Stimulated activated CD8-positive, alpha-beta memory T cell treated with anti-CD3 and anti-CD28 coated beads, Interleukin-15, amount 100 ng/mL, for 48 hours (primary cell): ENCODE data around the gene ARHGEF17.

Experiments
- DNase-seq, 2 donors: peaks; one replicate each; pipeline ENCODE4 v3.0.0-alpha.2; 2020; ENCODE audit warnings: low read depth in 2 of 2

Gene ARHGEF17

GRCh38 chr11:73314117-73314961 is 6.3 kb downstream of the ARHGEF17 start:
- DNase-seq, result no peak

- DNase-seq, result no peak
These were observed 7.4 kb downstream of the ARHGEF17 start for GRCh38 chr11:73315293-73316020.

GRCh38 chr11:73316422-73316821 is 8.3 kb downstream of the ARHGEF17 start:
- DNase-seq, result no peak

DNA sequence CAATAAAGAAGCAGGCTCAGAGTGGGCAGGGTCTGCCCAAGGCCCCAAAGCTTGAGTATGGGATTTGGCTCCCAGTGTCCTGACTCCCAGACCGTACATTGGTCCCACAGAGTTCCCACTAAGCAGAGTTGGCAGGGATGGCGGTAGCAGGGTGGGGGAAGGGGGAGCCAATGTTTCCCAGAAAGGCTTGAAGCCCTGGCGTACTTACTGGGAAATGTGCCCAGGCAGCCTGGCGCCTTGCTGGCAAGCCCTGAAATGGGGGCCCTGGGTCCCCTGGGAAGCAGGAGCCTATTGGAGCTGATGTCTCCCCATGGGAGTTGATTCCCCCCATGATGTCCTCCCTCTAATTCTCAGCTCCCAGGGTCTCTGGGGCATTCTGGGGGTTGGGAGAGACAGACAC is 9.3 kb downstream of the ARHGEF17 start:
- DNase-seq, result no peak

DNA sequence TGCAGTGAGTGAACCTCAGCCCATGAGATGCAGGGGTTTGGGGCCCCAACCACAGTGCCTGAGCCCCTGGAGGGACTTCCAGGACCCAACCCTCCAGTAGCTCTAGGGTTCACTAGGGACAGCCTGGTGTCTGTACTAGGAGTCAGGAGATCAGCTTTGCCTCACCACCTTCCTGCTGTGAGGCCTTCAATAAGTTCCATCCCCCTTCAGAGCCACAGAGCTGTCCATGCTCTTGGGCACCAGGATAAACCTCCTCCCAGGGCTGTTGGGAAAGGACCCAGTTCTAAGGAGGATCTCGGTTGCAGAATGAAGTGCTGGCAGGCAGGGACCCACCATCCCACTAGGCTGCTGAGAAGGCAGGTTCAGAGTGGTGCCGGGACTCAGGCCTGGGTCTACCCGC is 9.7 kb downstream of the ARHGEF17 start:
- DNase-seq, result no peak

- no peak for DNase-seq
These were observed 10.5 kb downstream of the ARHGEF17 start for GRCh38 chr11:73318501-73319011.

DNA sequence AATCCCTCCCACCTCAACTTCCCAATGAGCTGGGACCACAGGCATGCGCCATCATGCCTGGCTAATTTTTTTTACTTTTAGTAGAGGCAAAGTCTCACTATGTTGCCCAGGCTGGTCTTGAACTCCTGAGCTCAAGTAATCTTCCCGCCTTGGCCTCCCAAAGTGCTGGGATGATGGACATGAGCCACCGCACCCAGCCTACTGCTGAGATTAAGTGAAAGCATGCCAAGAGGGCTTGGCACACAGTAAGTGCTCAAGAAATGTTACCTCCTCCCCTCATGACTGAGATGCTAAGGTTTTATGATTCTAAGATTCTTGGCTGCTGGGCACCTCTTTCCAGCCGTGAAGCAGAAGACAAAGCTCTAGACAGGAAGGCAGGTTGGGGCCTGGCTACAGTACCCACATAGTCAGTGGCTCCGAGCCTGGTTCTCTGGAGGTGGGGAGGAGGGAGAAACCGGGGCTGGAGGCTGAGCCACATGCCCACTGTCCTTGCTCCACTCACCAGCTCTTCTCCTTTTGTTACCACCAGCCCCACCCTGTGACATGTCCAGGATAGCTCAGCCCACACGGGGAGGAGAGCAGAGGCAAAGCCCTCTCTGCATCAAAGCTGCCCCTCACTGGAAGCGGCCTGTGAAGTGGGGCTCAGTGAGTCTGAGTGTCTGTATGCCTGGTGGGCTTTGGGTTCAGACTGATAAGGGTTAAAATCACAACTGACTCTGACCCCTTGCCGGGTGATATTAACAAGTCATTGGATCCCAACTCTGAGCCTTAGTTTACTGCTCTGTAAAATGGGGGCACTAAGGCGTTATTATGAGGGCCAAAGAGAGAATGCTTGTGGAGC is 12.9 kb downstream of the ARHGEF17 start:
- DNase-seq, result no peak

GRCh38 chr11:73321604-73322381 is 13.7 kb downstream of the ARHGEF17 start:
- no peak for DNase-seq

DNA sequence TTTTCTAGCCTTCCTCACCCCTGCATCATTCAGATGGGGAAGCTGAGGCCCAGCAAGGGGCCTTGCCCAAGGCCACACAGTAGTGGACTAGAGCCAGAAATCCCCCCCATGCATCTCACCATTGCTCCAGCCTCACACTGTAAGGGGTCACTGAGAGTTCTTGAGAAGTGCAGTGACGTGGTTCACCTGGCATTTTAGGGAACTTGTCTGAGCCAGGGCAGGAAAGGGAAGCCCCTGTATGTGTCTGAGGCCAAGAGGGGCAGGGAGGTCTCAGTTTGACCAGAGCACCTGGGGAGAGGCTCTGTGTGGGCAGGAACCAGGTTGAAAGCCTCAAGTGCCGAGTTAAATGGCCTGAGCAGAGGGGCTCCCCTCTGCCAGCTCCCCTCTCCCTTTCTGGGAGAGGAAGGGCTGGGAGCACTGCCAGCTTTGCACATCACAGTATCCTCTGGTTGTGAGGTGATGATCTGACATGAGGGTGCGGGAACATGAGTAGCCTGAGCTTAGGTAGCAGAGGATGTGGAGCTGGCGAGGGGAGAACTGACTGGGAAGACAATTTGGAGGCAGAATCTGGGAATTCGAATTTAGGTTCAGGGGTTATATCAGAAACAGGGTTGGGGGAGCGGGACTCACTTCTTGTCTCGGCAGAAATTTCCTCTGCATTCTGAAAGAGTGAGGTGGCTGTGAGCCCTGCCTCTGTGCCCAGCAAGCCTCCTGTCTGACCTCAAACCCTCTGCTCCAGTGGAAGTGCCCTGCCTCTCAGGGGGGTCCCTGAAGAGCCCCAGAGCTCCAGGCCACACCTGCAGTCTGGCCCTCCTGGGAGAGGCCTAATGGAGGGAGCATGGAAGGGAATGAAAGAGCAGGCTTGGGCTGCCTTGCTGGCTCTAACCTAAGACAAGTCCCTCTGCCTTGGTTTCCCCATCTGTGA is 14.6 kb downstream of the ARHGEF17 start:
- DNase-seq, result no peak

DNA sequence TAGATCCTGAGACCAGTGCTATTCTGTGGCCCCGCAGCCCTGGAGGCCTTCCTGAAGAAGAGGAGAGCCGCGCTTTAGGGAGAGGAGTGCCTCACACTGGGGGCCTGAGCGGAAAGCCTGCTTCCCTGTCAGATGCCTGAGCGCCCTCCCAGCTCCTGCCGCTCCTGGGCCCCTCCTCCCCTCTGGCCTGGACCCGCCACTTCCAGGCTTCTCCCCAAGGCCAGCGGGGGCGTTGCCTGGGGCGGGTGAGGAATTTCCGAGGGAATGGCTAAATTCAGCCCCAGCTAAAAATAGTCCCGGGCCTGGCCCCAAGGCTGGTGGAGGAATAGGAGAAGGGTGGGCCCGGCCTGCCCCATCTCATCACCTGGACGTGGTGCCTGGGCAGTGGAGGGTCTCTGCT is 15.4 kb downstream of the ARHGEF17 start:
- no peak for DNase-seq

DNA sequence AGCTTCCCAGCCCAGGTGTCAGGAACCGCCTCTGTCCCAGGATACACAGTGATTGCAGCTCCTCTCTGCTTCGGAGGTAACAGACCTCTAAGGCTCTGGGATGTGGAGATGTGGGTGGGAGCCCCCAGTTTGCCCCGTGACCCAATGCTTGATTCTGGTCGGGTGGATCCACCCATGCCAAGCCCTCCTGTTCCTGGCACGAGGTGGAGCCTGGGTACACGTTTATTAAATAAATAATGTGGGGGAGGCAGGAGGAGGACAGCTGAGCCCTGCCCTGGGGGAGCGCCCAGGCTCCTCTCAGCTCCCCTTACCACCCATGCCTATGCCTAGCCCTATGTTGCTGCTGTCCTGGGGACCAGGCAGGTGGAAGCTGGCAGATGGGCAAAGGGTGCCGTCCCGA is 16.0 kb downstream of the ARHGEF17 start:
- no peak for DNase-seq

- no peak for DNase-seq
These were observed 16.6 kb downstream of the ARHGEF17 start for GRCh38 chr11:73324665-73325035.

DNA sequence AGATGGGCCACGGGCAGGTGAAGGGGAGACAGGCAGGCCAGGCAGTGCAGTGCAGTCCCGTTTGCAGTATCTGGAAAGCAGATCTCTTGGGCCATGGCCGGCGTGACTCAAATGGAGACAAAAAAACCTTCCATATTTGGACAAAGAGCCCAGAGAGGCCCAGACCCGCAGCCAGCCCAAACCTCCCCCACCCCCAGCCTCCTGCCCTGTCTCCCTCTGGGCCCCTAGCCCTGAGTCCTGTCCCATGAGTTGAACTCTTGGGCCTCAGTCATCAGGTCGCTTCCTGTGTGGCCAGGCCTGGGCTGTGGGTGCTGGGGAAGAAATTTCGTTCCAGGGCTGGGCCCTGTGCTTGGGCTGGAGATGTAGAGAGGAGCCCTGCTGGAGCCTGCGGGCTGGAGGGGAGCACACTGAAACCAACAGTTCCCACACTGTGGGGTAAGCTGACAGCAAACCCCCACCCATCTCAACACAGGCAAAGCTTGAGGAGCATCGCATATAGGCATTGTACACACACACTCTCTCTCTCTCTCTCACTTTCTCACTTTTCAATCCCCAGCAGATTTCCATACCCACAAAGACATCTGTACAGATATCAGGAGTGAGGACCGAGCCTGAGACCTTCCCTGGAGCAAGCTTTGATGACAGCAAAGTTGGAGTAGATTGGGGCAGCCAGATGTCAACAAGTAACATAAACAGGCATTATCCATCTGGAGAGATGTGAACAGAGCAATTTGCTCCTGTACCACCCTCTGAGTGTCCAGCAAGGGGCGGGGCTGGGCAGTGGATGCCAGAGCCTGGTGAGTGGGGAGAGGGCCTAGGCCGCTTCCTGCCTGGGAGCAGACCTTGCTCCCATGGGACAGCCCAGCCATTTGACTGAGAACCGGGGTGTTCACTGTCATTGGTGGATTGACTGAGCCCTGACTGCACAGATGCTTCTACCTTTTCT is 17.2 kb downstream of the ARHGEF17 start:
- DNase-seq, result no peak

DNA sequence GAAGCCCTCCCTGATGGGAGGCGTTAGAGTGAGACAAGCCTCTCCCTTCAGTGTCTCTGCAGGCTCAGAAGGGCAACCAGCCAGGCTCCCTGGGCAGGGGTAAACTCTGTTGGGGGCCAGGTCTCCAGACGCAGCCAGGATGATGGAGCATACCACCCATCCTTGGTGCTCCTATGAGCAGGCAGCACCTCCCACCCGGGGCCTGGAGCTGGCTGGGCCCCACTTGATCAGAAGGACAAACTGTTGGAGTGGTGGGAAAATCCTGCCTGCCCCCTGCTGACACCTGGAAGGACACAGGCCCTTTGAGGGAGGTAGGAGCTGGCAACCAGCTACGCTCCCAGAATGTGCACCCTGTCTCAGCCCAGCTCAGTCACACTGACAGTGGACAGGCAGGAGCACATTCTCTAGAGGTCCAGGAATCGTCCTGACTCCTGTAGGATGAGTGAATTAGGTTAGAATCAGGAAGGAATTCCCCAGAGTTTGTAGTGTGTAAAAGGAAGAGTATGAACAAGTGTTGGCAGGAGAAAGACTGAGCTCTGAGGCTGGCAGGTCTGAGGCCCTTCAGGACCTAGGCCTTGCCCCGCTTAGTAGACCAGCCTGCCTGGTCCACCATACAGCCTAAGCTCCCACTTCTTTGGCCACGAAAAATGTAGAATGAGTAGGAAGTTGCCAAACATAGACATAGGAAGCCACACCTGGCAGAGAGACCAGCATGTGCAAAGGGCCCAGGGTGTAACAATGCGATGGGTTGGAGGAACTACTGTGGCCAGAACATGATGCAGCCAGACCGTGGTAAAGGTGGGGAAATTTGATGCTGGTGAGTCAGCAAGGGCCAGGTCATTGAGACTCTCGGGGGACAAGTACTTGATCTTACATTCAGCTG is 19.1 kb downstream of the ARHGEF17 start:
- DNase-seq, result peak in 1 of 2 donors; percentile 19

DNA sequence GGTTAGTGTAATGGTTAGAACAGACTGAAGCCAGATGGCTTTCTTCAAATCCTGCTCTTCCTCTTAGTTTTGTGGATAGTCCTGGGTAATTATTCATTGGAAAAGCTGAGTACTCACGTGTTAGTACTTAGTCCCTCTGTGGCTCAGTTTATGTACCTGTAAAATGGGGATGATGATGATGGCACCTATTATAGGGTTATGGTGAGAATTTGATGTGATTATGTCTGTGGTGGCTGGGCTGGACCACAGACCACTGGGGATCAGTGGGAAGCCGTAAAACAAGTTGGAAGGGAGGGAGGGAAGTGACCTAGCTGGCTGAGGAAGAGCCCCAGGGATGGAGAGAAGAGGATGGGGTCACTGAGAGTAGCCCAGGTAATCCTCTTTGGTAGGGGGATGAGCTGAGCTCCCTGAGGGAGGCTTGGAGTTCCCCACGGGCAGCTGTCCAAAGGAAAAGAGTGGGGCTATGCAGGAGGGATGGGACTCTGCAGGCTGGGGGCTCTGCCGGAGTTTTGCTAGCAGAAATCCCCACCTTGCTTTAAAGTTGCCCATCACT is 19.8 kb downstream of the ARHGEF17 start:
- no peak for DNase-seq

DNA sequence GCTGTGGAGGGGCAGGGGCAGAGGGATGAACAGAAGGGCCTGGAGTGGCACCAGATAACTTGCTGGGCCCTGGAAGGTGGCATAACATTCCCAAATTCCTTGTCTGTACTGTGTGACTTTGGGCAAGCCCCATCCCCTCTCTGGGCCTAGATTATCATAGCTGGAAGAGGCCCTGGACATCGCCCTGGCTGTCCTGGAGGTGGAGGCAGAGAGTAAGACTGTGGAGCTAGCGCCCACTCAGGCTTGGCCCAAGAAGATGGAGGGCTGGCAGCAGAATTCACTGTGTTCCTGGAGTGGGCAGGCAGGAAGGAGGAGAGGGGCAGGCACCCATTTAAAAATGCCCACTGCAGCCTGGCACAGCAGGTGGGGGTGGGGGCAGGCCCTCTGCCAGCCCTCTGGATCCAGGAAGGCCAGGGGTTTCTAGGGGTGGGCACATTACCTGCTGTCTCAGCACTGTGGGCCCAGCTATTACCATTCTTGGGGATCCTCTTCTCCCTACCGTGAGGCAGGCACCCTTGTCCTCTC is 22.6 kb downstream of the ARHGEF17 start:
- no peak for DNase-seq

DNA sequence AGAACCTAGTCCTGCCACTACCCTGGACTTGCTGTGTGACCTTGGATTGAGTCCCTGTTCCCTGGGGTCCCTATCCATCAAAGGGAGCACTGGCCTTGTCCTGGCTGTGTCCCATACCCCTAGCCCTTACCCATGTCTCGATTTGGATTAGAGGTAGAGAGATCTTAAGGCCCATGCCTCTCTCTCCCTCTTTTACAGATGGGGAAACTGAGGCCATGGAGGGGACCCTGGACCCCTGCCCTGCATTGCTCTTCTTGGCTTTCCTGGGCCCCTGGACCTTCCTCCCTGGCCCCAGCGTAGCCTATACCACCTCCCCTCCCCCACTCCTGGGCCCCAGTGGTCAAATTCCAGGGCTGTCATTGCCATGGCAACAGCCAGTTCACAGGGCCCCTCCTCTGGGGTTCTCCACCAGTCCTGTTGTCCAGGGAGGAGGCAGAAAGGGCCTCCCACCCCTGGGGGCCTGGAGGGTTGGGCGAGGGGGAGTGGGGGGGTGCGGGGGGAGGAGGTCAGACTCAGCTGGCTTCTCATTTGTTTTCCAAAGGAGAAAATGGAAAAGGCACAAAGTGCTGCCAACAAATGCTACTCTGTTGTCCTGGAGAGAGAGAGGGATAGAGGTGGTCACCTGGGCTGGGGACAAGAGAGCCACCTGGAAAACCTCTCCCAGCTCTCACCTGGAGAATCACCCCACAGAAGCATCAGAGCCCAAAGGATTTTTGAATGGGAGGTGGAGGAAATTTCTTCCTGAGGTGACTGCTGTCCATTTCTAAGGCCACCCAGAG is 23.3 kb downstream of the ARHGEF17 start:
- no peak for DNase-seq
